HepG2 (cell line): Measurements from ENCODE around the gene TMEM121. TPM values are rescaled to one million over a fixed set of nuclear protein-coding genes. Genes with fewer than 3 reads are reported as not detected.
A peak's percentile ranks its signal among the peaks of the same experiment; 100 is the strongest.

ENCODE experiments used
- FOXA1 ChIP-seq, 2 experiments: fragments of 450-650 bp in 1 of 2; sonication (generic) in 1 of 2; formaldehyde crosslinking in 1 of 2; IDR thresholded peaks; 2 replicates each; pipeline versions ENCODE4 v1.4.0 to v1.6.1; 2016 to 2020; ENCODE audit warnings: missing genetic modification reagents in 1 of 2
- FOXP1 ChIP-seq, 2 experiments: fragments of 450-650 bp in 1 of 2; IDR thresholded peaks; 2 replicates each; pipeline ENCODE4 v1.6.1; 2017 to 2018; ENCODE audit warnings: antibody characterized with exemption in 1 of 2
- ISL2 ChIP-seq: sonication (generic); formaldehyde crosslinking; IDR thresholded peaks from 2 replicates; pipeline ENCODE4 v1.5.0; 2020; ENCODE audit warnings: missing genetic modification reagents
- KDM5B ChIP-seq: sonication (generic); formaldehyde crosslinking; IDR thresholded peaks from 2 replicates; pipeline ENCODE4 v1.4.0; 2020; ENCODE audit warnings: missing genetic modification reagents, mild to moderate bottlenecking, borderline replicate concordance
- KLF16 ChIP-seq, 2 experiments: sonication (generic) in 1 of 2; formaldehyde crosslinking in 1 of 2; IDR thresholded peaks; 2 replicates each; pipeline versions ENCODE4 v1.6.1 to v1.8.0; 2016 to 2023; ENCODE audit warnings: missing genetic modification reagents in 2 of 2, missing compliant biosample characterization in 1 of 2
- MED1 ChIP-seq: sonication (generic); formaldehyde crosslinking; IDR thresholded peaks from 2 replicates; pipeline ENCODE4 v1.4.0; 2020; ENCODE audit warnings: missing genetic modification reagents
- MED8 ChIP-seq: sonication (generic); formaldehyde crosslinking; IDR thresholded peaks from 2 replicates; pipeline ENCODE4 v1.8.1; 2023; ENCODE audit warnings: mild to moderate bottlenecking, missing genetic modification reagents; ENCODE audit not compliant: insufficient replicate concordance
- PHF21A ChIP-seq: sonication (generic); formaldehyde crosslinking; IDR thresholded peaks from 2 replicates; pipeline ENCODE4 v1.5.0; 2020; ENCODE audit warnings: mild to moderate bottlenecking, missing genetic modification reagents
- RBFOX2 ChIP-seq: fragments of 200-400 bp; formaldehyde crosslinking; IDR thresholded peaks from 2 replicates; pipeline ENCODE4 v1.6.1; 2017; ENCODE audit warnings: low read depth, mild to moderate bottlenecking, low read length
- RBM39 ChIP-seq: fragments of 200-400 bp; formaldehyde crosslinking; IDR thresholded peaks from one replicate; pipeline ENCODE4 v1.6.1; 2018; ENCODE audit warnings: antibody characterized with exemption, mild to moderate bottlenecking, low read depth, low read length; ENCODE audit not compliant: poor library complexity, severe bottlenecking
- REPIN1 ChIP-seq: sonication (generic); formaldehyde crosslinking; IDR thresholded peaks from 2 replicates; pipeline ENCODE4 v1.8.0; 2022; ENCODE audit warnings: missing genetic modification reagents, low read depth, mild to moderate bottlenecking, borderline replicate concordance
- SALL1 ChIP-seq: sonication (generic); formaldehyde crosslinking; IDR thresholded peaks from 2 replicates; pipeline ENCODE4 v1.8.0; 2022; ENCODE audit warnings: mild to moderate bottlenecking, missing genetic modification reagents
- STAG1 ChIP-seq: sonication (generic); formaldehyde crosslinking; IDR thresholded peaks from 2 replicates; pipeline ENCODE4 v1.4.0; 2020; ENCODE audit warnings: missing genetic modification reagents
- U2AF1 ChIP-seq: fragments of 200-400 bp; formaldehyde crosslinking; optimal IDR thresholded peaks from 2 replicates; pipeline ENCODE3; 2017; ENCODE audit warnings: mild to moderate bottlenecking, low read depth, low read length
- ZSCAN30 ChIP-seq: sonication (generic); formaldehyde crosslinking; IDR thresholded peaks from 2 replicates; pipeline ENCODE4 v1.5.0; 2020; ENCODE audit warnings: mild to moderate bottlenecking, missing genetic modification reagents
- polyA plus RNA-seq, 8 experiments: library from polyadenylated mRNA; depleted of rRNA in 3 of 8; stranded (reverse) in 7 of 8; unstranded in 1 of 8; fragments of >200 nt; fragmentation: Illumina TruSeq in 4 of 8; extraction: Trizol in 4 of 8; gene quantifications; 2 replicates each; pipeline versions ENCODE4 v1.2.1 to v1.2.3, GENCODE V29; 2011 to 2016; ENCODE audit warnings: low read depth in 4 of 8, missing spikeins in 1 of 8, mixed read lengths in 1 of 8; ENCODE audit not compliant: insufficient read depth in 1 of 8
- total RNA-seq, 5 experiments: library from RNA; depleted of rRNA; stranded (reverse); fragments of >200 nt; fragmentation: Illumina TruSeq; extraction: Trizol; gene quantifications; 2 replicates each; pipeline ENCODE4 v1.2.3, GENCODE V29; 2016; ENCODE audit warnings: low read depth in 1 of 5
- TF ChIP-seq, protein P1 (sequence below): IDR thresholded peaks from 2 replicates; pipeline ENCODE4 v1.6.1; 2016; ENCODE audit warnings: control low read depth
- TF ChIP-seq, protein P2 (sequence below): IDR thresholded peaks from 2 replicates; pipeline ENCODE4 v1.6.1; 2016; ENCODE audit warnings: mild to moderate bottlenecking, missing biosample characterization, missing genetic modification reagents
- TF ChIP-seq, protein P3 (sequence below): IDR thresholded peaks from 2 replicates; pipeline ENCODE4 v1.6.1; 2016; ENCODE audit warnings: mild to moderate bottlenecking
- TF ChIP-seq, protein P4 (sequence below): sonication (generic); formaldehyde crosslinking; IDR thresholded peaks from 2 replicates; pipeline ENCODE4 v1.4.0; 2020; ENCODE audit warnings: missing genetic modification reagents
- TF ChIP-seq, protein P5 (sequence below): sonication (generic); formaldehyde crosslinking; IDR thresholded peaks from 2 replicates; pipeline ENCODE4 v1.8.1; 2023; ENCODE audit warnings: mild to moderate bottlenecking, moderate library complexity, missing genetic modification reagents
- TF ChIP-seq, protein P6 (sequence below): sonication (generic); formaldehyde crosslinking; IDR thresholded peaks from 2 replicates; pipeline ENCODE4 v1.5.1; 2020; ENCODE audit warnings: missing genetic modification reagents, mild to moderate bottlenecking, borderline replicate concordance

Gene TMEM121
- total and polyA plus RNA-seq, 2 of the 13 experiments (the other 11 are each of a cell fraction or from before 2014, with no cell fraction given) = 6.6 to 19.0 TPM

DNA sequence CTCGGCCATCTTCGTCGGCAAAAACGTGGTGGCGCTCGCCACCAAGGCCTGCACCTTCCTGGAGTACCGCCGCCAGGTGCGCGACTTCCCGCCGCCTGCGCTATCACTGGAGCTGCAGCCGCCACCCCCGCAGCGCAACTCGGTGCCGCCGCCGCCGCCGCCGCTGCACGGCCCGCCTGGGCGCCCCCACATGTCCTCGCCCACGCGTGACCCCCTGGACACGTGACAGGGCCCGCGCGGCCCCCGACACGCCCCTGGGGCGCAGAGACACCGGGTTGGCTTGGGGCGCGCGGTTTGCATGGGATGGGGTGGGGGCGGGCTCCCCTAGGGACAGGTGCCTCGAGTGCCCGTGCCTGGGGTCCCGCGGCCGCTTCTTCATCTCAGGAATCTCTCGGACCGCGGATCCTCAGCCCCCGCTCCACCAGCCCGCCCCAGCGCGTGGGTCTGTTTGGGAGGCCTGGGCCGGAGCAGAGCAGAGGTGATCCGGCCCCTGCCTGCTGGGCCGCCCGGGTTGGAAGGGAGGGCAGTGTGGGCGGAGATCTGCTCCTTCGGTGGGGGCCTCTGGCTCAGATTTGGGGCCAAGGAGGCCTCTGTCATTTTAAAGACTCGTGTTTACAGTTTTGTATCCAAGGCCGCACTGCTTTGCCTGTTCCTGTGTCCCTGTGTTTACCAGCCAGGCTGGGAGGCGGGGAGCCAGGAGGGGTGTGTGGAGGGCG is 3.3 kb downstream of the TMEM121 start (continued):
- TF ChIP-seq REPIN1 = no peak
- no peak for TF ChIP-seq STAG1 (CRISPR knock-in tag)
- TF ChIP-seq, protein P1, sequence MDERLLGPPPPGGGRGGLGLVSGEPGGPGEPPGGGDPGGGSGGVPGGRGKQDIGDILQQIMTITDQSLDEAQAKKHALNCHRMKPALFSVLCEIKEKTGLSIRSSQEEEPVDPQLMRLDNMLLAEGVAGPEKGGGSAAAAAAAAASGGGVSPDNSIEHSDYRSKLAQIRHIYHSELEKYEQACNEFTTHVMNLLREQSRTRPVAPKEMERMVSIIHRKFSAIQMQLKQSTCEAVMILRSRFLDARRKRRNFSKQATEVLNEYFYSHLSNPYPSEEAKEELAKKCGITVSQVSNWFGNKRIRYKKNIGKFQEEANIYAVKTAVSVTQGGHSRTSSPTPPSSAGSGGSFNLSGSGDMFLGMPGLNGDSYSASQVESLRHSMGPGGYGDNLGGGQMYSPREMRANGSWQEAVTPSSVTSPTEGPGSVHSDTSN (CRISPR knock-in tag) = no peak
- no peak for TF ChIP-seq ISL2 (CRISPR knock-in tag)
- no peak for TF ChIP-seq RBM39
- TF ChIP-seq, protein P2, sequence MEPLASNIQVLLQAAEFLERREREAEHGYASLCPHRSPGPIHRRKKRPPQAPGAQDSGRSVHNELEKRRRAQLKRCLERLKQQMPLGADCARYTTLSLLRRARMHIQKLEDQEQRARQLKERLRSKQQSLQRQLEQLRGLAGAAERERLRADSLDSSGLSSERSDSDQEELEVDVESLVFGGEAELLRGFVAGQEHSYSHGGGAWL = no peak
- TF ChIP-seq FOXA1 (IDR thresholded peaks at IDR 0.05) = no peak
- TF ChIP-seq FOXA1 (CRISPR knock-in tag; IDR thresholded peaks at IDR 0.05) = peak; percentile 44; the same call in 1 of the 2 replicates
- TF ChIP-seq KDM5B (CRISPR knock-in tag) = no peak
- 0 out of 2 replicates have a peak, but pooled peaks have one; percentile 21 for TF ChIP-seq SALL1 (CRISPR knock-in tag)
- peak; percentile 23; the same call in 1 of the 2 replicates for TF ChIP-seq MED1
- TF ChIP-seq, protein P3, sequence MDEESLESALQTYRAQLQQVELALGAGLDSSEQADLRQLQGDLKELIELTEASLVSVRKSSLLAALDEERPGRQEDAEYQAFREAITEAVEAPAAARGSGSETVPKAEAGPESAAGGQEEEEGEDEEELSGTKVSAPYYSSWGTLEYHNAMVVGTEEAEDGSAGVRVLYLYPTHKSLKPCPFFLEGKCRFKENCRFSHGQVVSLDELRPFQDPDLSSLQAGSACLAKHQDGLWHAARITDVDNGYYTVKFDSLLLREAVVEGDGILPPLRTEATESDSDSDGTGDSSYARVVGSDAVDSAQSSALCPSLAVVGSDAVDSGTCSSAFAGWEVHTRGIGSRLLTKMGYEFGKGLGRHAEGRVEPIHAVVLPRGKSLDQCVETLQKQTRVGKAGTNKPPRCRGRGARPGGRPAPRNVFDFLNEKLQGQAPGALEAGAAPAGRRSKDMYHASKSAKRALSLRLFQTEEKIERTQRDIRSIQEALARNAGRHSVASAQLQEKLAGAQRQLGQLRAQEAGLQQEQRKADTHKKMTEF (CRISPR knock-in tag) = 0 out of 2 replicates have a peak, but pooled peaks have one; percentile 23
- no peak for TF ChIP-seq KLF16 (CRISPR knock-in tag; IDR thresholded peaks at IDR 0.05)
- 0 out of 2 replicates have a peak, but pooled peaks have one; percentile 16 for TF ChIP-seq RBFOX2
- TF ChIP-seq, protein P4, sequence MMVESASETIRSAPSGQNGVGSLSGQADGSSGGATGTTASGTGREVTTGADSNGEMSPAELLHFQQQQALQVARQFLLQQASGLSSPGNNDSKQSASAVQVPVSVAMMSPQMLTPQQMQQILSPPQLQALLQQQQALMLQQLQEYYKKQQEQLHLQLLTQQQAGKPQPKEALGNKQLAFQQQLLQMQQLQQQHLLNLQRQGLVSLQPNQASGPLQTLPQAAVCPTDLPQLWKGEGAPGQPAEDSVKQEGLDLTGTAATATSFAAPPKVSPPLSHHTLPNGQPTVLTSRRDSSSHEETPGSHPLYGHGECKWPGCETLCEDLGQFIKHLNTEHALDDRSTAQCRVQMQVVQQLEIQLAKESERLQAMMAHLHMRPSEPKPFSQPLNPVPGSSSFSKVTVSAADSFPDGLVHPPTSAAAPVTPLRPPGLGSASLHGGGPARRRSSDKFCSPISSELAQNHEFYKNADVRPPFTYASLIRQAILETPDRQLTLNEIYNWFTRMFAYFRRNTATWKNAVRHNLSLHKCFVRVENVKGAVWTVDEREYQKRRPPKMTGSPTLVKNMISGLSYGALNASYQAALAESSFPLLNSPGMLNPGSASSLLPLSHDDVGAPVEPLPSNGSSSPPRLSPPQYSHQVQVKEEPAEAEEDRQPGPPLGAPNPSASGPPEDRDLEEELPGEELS (CRISPR knock-in tag) = peak; percentile 92
- no peak for TF ChIP-seq ZSCAN30 (CRISPR knock-in tag)
- no peak for TF ChIP-seq U2AF1
- TF ChIP-seq PHF21A (CRISPR knock-in tag) = 0 out of 2 replicates have a peak, but pooled peaks have one; percentile 29
- no peak for TF ChIP-seq FOXP1 (IDR thresholded peaks at IDR 0.05)
- peak; percentile 89 for TF ChIP-seq FOXP1 (CRISPR knock-in tag; IDR thresholded peaks at IDR 0.05)
- no peak for TF ChIP-seq MED8 (CRISPR knock-in tag)
- TF ChIP-seq, protein P5, sequence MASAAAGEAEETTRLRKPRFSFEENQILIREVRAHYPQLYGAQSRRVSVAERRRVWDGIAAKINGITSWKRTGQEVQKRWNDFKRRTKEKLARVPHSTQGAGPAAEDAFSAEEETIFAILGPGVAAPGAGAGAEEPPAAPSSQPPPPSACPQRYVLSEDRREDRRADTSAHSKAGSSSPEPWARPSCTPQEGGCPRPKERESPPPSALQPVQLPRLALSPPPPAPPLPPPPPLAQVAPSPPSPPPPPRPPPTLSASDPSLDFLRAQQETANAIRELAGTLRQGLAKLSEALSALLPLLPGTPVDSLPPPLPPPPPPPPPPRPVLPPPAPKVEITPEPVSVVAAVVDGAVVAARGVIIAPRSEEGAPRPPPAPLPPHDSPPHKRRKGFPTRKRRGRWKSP (CRISPR knock-in tag) = no peak
- TF ChIP-seq, protein P6, sequence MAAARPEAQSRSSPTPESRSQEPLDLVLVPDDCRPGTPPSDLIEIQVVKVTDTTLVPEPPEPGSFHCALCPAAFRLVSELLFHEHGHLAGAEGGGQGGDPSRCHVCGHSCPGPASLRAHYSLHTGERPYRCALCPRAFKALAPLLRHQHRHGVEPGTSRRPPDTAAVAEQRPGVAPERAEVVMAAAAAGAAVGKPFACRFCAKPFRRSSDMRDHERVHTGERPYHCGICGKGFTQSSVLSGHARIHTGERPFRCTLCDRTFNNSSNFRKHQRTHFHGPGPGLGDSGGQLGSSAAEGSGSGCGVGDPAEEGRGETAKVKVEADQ (CRISPR knock-in tag) = no peak
